DMS 273 (cell line): ENCODE data around the gene RABGAP1L.
"Not testable (repeated sequence)": the region's sequence is repeated elsewhere in the genome, so short reads cannot be mapped to it uniquely, and the experiment has no call there.

Source experiments
- DNase-seq: peaks from one replicate; lab custom pipeline; 2025; ENCODE audit not compliant: unreplicated experiment; lab: John Stamatoyannopoulos, UW

RABGAP1L gene

GRCh38 chr1:174543421-174543820 is 384.1 kb downstream of the RABGAP1L start:
- not testable (repeated sequence) for DNase-seq

GRCh38 chr1:174550296-174550695 is 391.0 kb downstream of the RABGAP1L start:
- DNase-seq, result no peak

- no peak for DNase-seq
These were observed 397.1 kb downstream of the RABGAP1L start for GRCh38 chr1:174556392-174556791.

GRCh38 chr1:174568551-174568950 is 409.2 kb downstream of the RABGAP1L start:
- no peak for DNase-seq

GRCh38 chr1:174569240-174569639 is 409.9 kb downstream of the RABGAP1L start:
- no peak for DNase-seq

- DNase-seq, result no peak
These were observed 413.5 kb downstream of the RABGAP1L start for GRCh38 chr1:174572771-174573170.

GRCh38 chr1:174576120-174576519 is 416.8 kb downstream of the RABGAP1L start:
- not testable (repeated sequence) for DNase-seq

GRCh38 chr1:174577681-174578080 is 418.4 kb downstream of the RABGAP1L start:
- no peak for DNase-seq

- no peak for DNase-seq
These were observed 421.5 kb downstream of the RABGAP1L start for GRCh38 chr1:174580801-174581200.

- DNase-seq, result no peak
These were observed 424.0 kb downstream of the RABGAP1L start for GRCh38 chr1:174583316-174583715.

- DNase-seq, result no peak
These were observed 424.8 kb downstream of the RABGAP1L start for GRCh38 chr1:174584071-174584470.

- not testable (repeated sequence) for DNase-seq
These were observed 429.3 kb downstream of the RABGAP1L start for GRCh38 chr1:174588618-174589017.

- no peak for DNase-seq
These were observed 445.9 kb downstream of the RABGAP1L start for GRCh38 chr1:174605198-174605597.

- no peak for DNase-seq
These were observed 447.2 kb downstream of the RABGAP1L start for GRCh38 chr1:174606471-174606870.

GRCh38 chr1:174617905-174618304 is 458.6 kb downstream of the RABGAP1L start:
- not testable (repeated sequence) for DNase-seq

- DNase-seq, result no peak
These were observed 464.2 kb downstream of the RABGAP1L start for GRCh38 chr1:174623324-174624035.

- DNase-seq, result no peak
These were observed 467.0 kb downstream of the RABGAP1L start for GRCh38 chr1:174626031-174627025.

- DNase-seq, result no peak
These were observed 478.2 kb downstream of the RABGAP1L start for GRCh38 chr1:174637487-174637886.

GRCh38 chr1:174639461-174639860 is 480.1 kb downstream of the RABGAP1L start:
- DNase-seq, result no peak

- DNase-seq, result no peak
These were observed 481.5 kb downstream of the RABGAP1L start for GRCh38 chr1:174640783-174641182.

- DNase-seq, result no peak
These were observed 483.1 kb downstream of the RABGAP1L start for GRCh38 chr1:174642393-174642792.

- no peak for DNase-seq
These were observed 483.9 kb downstream of the RABGAP1L start for GRCh38 chr1:174643206-174643605.
